ENCODE results near the gene RUNX1. TPM values are rescaled to one million over a fixed set of nuclear protein-coding genes. Genes with fewer than 3 reads are reported as not detected.

Gene RUNX1
- total and polyA plus RNA-seq, 7 donors, result 8.7 to 230 (median 30.1) TPM

GRCh38 chr21:35058058-35058457, 9.0 kb upstream of the RUNX1 start:
- H3K4me3 ChIP-seq, result no peak overlapping the region
- H3K27me3 ChIP-seq (ENCODE audit: insufficient read depth in 3 of 3, low read length in 2 of 3), result no peaks in the 10 kb centered on the region
- no peaks in the 10 kb centered on the region for H3K9me3 ChIP-seq
- intact Hi-C loops (cut with DNase I), result loop anchor here in 1 of 2 donors (10.0 kb wide), 1 partner anchor 167 kb away; no protein-coding TSS in a partner anchor
- ATAC-seq, result no peak
- DNase-seq, result no peak
- no peak for TF ChIP-seq CTCF (IDR thresholded peaks at IDR 0.05)
- peaks cover 17% of the 10 kb centered on the region for H3K4me1 ChIP-seq
- H3K36me3 ChIP-seq (ENCODE audit: insufficient read depth in 1 of 2, low read depth in 1 of 2), result no peaks in the 10 kb centered on the region
- H3K27ac ChIP-seq, result no peak overlapping the region
- 88 to 90% (median 89%) methylated on average over 1 of the region's 1 CpG for WGBS, 3 donors

- DNase-seq, result no peak
- TF ChIP-seq CTCF (IDR thresholded peaks at IDR 0.05), result no peak
- 88 to 93% (median 93%) methylated on average over 7 of the region's 7 CpGs for WGBS, 3 donors
- H3K36me3 ChIP-seq (ENCODE audit: insufficient read depth in 1 of 2, low read depth in 1 of 2), result no peaks in the 10 kb centered on the region
- ATAC-seq, result no peak
- intact Hi-C loops (cut with DNase I), result loop anchor here in 1 of 2 donors (10.0 kb wide), 1 partner anchor 167 kb away; no protein-coding TSS in a partner anchor
- H3K4me3 ChIP-seq, result no peak overlapping the region
- no peaks in the 10 kb centered on the region for H3K9me3 ChIP-seq
- H3K27ac ChIP-seq, result no peak overlapping the region
- H3K4me1 ChIP-seq, result peaks cover 23% of the 10 kb centered on the region
- no peaks in the 10 kb centered on the region for H3K27me3 ChIP-seq (ENCODE audit: insufficient read depth in 3 of 3, low read length in 2 of 3)
These were observed 8.3 kb upstream of the RUNX1 start for GRCh38 chr21:35057428-35057827.

GRCh38 chr21:35053356-35054096, 4.4 kb upstream of the RUNX1 start:
- WGBS, 3 donors, result 25 to 26% (median 25%) methylated on average over 11 of the region's 11 CpGs
- Histone ChIP-seq H3K27ac (peak overlapping the region; percentile 96), H3K4me3 (no peak overlapping the region), H3K9me3 (no peaks in the 10 kb centered on the region), H3K4me1 (peaks cover 39% of the 10 kb centered on the region), H3K27me3 (ENCODE audit: insufficient read depth in 3 of 3, low read length in 2 of 3) (no peaks in the 10 kb centered on the region), H3K36me3 (ENCODE audit: insufficient read depth in 1 of 2, low read depth in 1 of 2) (no peaks in the 10 kb centered on the region)
- no peak for TF ChIP-seq CTCF (IDR thresholded peaks at IDR 0.05)
- intact Hi-C loops (cut with DNase I), result loop anchor here (5.0 to 10.0 kb wide), 3 partner anchors 139 to 344 kb away; no protein-coding TSS in a partner anchor
- DNase-seq (no peak), ATAC-seq (no peak)

- ATAC-seq (no peak), DNase-seq (no peak)
- H3K27ac ChIP-seq, result peak overlapping the region; percentile 96
- no peaks in the 10 kb centered on the region for H3K27me3 ChIP-seq (ENCODE audit: insufficient read depth in 3 of 3, low read length in 2 of 3)
- H3K4me1 ChIP-seq, result peaks cover 39% of the 10 kb centered on the region
- intact Hi-C loops (cut with DNase I), result loop anchor here (5.0 to 10.0 kb wide), 3 partner anchors 140 to 344 kb away; no protein-coding TSS in a partner anchor
- 96 to 98% (median 97%) methylated on average over 3 of the region's 3 CpGs for WGBS, 3 donors
- H3K9me3 ChIP-seq, result no peaks in the 10 kb centered on the region
- no peak for TF ChIP-seq CTCF (IDR thresholded peaks at IDR 0.05)
- no peak overlapping the region for H3K4me3 ChIP-seq
- no peaks in the 10 kb centered on the region for H3K36me3 ChIP-seq (ENCODE audit: insufficient read depth in 1 of 2, low read depth in 1 of 2)
These were observed 3.7 kb upstream of the RUNX1 start for GRCh38 chr21:35052801-35053200.

All from psoas muscle (tissue), 8 donors.